SK-N-MC (cell line): ENCODE data around the gene KCNAB1.

Source experiments
- EZH2 ChIP-seq: fragments of 200-600 bp; sonication (generic); IDR thresholded peaks from one replicate; pipeline ENCODE4 v1.6.1; 2017; ENCODE audit warnings: antibody characterized with exemption
- FOXP2 ChIP-seq: optimal IDR thresholded peaks from 2 replicates; pipeline ENCODE3; 2011; ENCODE audit warnings: mild to moderate bottlenecking, moderate library complexity; ENCODE audit not compliant: insufficient read depth; ENCODE audit errors: extremely low read length, control extremely low read depth
- POLR2AphosphoS5 ChIP-seq: IDR thresholded peaks from 2 replicates; pipeline ENCODE4 v1.6.1; 2012; ENCODE audit warnings: mild to moderate bottlenecking, low read depth, low read length, borderline replicate concordance

DNA sequence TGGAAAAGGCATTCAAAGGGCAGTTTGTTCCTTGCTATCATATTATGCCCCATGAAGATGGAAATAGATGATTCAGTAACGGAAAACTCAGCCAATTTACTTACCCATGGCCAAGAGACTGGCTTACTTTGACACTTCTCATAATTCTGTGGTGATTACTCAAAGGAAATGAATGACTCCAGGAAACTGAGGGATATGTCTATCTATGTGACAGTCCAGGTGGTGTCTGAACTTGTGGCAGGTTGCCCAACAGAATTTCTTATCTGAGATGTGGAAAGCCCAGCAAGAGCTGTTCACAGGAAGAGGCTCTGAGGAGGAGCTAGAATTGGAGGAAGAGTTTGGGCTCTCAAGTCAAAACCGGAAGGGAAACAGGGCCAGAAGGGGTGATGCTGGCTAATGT is 91.2 kb downstream of the KCNAB1 start:
- TF ChIP-seq POLR2AphosphoS5 = no peak
- no peak for TF ChIP-seq EZH2
- no peak for TF ChIP-seq FOXP2
